ENCODE results near the gene SLC23A2.
"Not testable (repeated sequence)": the region's sequence is repeated elsewhere in the genome, so short reads cannot be mapped to it uniquely, and the experiment has no call there.

Gene SLC23A2

GRCh38 chr20:4936392-4936850 lies 64.9 kb downstream of the SLC23A2 start:
- DNase-seq (ENCODE audit: low read depth, low spot score), result no peak

- DNase-seq (ENCODE audit: low read depth, low spot score), result no peak
Measured at GRCh38 chr20:4932061-4932460, 69.2 kb downstream of the SLC23A2 start.

- DNase-seq (ENCODE audit: low read depth, low spot score), result no peak
Measured at GRCh38 chr20:4929686-4930397, 71.5 kb downstream of the SLC23A2 start.

- no peak for DNase-seq (ENCODE audit: low read depth, low spot score)
Measured at GRCh38 chr20:4926531-4927156, 74.7 kb downstream of the SLC23A2 start.

GRCh38 chr20:4925842-4926530 lies 75.3 kb downstream of the SLC23A2 start:
- DNase-seq (ENCODE audit: low read depth, low spot score), result peak; percentile 45

GRCh38 chr20:4924446-4924845 lies 76.9 kb downstream of the SLC23A2 start:
- no peak for DNase-seq (ENCODE audit: low read depth, low spot score)

- no peak for DNase-seq (ENCODE audit: low read depth, low spot score)
Measured at GRCh38 chr20:4924032-4924431, 77.3 kb downstream of the SLC23A2 start.

GRCh38 chr20:4922186-4922585 lies 79.1 kb downstream of the SLC23A2 start:
- DNase-seq (ENCODE audit: low read depth, low spot score), result no peak

- not testable (repeated sequence) for DNase-seq (ENCODE audit: low read depth, low spot score)
Measured at GRCh38 chr20:4921271-4921670, 80.0 kb downstream of the SLC23A2 start.

- DNase-seq (ENCODE audit: low read depth, low spot score), result no peak
Measured at GRCh38 chr20:4920655-4921054, 80.7 kb downstream of the SLC23A2 start.

GRCh38 chr20:4920131-4920530 lies 81.2 kb downstream of the SLC23A2 start:
- no peak for DNase-seq (ENCODE audit: low read depth, low spot score)

- no peak for DNase-seq (ENCODE audit: low read depth, low spot score)
Measured at GRCh38 chr20:4919047-4919704, 82.1 kb downstream of the SLC23A2 start.

GRCh38 chr20:4918473-4918872 lies 82.8 kb downstream of the SLC23A2 start:
- no peak for DNase-seq (ENCODE audit: low read depth, low spot score)

- DNase-seq (ENCODE audit: low read depth, low spot score), result no peak
Measured at GRCh38 chr20:4916971-4917881, 84.1 kb downstream of the SLC23A2 start.

GRCh38 chr20:4913147-4913546 lies 88.2 kb downstream of the SLC23A2 start:
- DNase-seq (ENCODE audit: low read depth, low spot score), result no peak

GRCh38 chr20:4912380-4913142 lies 88.7 kb downstream of the SLC23A2 start:
- no peak for DNase-seq (ENCODE audit: low read depth, low spot score)

- no peak for DNase-seq (ENCODE audit: low read depth, low spot score)
Measured at GRCh38 chr20:4910951-4911350, 90.4 kb downstream of the SLC23A2 start.

GRCh38 chr20:4905613-4906012 lies 95.7 kb downstream of the SLC23A2 start:
- DNase-seq (ENCODE audit: low read depth, low spot score), result no peak

- DNase-seq (ENCODE audit: low read depth, low spot score), result no peak
Measured at GRCh38 chr20:4905195-4905594, 96.1 kb downstream of the SLC23A2 start.

- DNase-seq (ENCODE audit: low read depth, low spot score), result no peak
Measured at GRCh38 chr20:4904127-4904860, 97.0 kb downstream of the SLC23A2 start.

Data from smooth muscle cell of the brain vasculature (primary cell).